Measurements from ENCODE around the gene CIP2A.

- no peak for TF ChIP-seq CTCF (IDR thresholded peaks at IDR 0.05 in 4 of 5, conservative IDR thresholded peaks at IDR 0.05 in 1 of 5)
- TF ChIP-seq POLR2A (IDR thresholded peaks at IDR 0.05), result no peak
Measured at GRCh38 chr3:108608750-108609149, 19.5 kb upstream of the CIP2A start.

Data from gastrocnemius medialis (tissue), 4 donors.